LHCN-M2 (cell line): ENCODE results near the gene ELAC2. TPM values are rescaled to one million over a fixed set of nuclear protein-coding genes. Genes with fewer than 3 reads are reported as not detected.

ENCODE experiments used
- DNase-seq: peaks from one replicate; pipeline ENCODE4 v3.0.0-alpha.2; 2012; ENCODE audit warnings: low read depth
- total RNA-seq: library from RNA; depleted of rRNA; stranded (reverse); fragments of >200 nt; gene quantifications from 2 replicates; pipeline ENCODE4 v1.2.3, GENCODE V29; 2014

The ELAC2 gene
- total RNA-seq, 1 experiment from 2014 or later = 82.8 TPM

- no peak for DNase-seq
Measured at GRCh38 chr17:13024016-13024415, 6.2 kb upstream of the ELAC2 start.

GRCh38 chr17:13016881-13017654 is 759 bp downstream of the ELAC2 start:
- DNase-seq = peak; percentile 29

- no peak for DNase-seq
Measured at GRCh38 chr17:13014801-13015200, 3.0 kb downstream of the ELAC2 start.

GRCh38 chr17:13010959-13011358 is 6.9 kb downstream of the ELAC2 start:
- no peak for DNase-seq

- DNase-seq = no peak
Measured at GRCh38 chr17:13008461-13008860, 9.4 kb downstream of the ELAC2 start.

- DNase-seq = no peak
Measured at GRCh38 chr17:13005530-13005929, 12.3 kb downstream of the ELAC2 start.

GRCh38 chr17:13004336-13004735 is 13.5 kb downstream of the ELAC2 start:
- DNase-seq = no peak

GRCh38 chr17:13003927-13004326 is 13.9 kb downstream of the ELAC2 start:
- no peak for DNase-seq

GRCh38 chr17:13003454-13003851 is 14.4 kb downstream of the ELAC2 start:
- no peak for DNase-seq

- peak; percentile 68 for DNase-seq
Measured at GRCh38 chr17:13002761-13003453, 14.9 kb downstream of the ELAC2 start.

- no peak for DNase-seq
Measured at GRCh38 chr17:13001991-13002615, 15.7 kb downstream of the ELAC2 start.

- DNase-seq = no peak
Measured at GRCh38 chr17:13000561-13000960, 17.3 kb downstream of the ELAC2 start.

GRCh38 chr17:12998874-12999273 is 19.0 kb downstream of the ELAC2 start:
- no peak for DNase-seq

- no peak for DNase-seq
Measured at GRCh38 chr17:12998461-12998860, 19.4 kb downstream of the ELAC2 start.

- no peak for DNase-seq
Measured at GRCh38 chr17:12996941-12997340, 20.9 kb downstream of the ELAC2 start.

- no peak for DNase-seq
Measured at GRCh38 chr17:12996357-12996756, 21.5 kb downstream of the ELAC2 start.

- DNase-seq = no peak
Measured at GRCh38 chr17:12995896-12996295, 21.9 kb downstream of the ELAC2 start.

- DNase-seq = no peak
Measured at GRCh38 chr17:12995106-12995895, 22.5 kb downstream of the ELAC2 start.

GRCh38 chr17:12994341-12995074 is 23.3 kb downstream of the ELAC2 start:
- DNase-seq = no peak

GRCh38 chr17:12993631-12994030 is 24.2 kb downstream of the ELAC2 start:
- no peak for DNase-seq

- DNase-seq = no peak
Measured at GRCh38 chr17:12992676-12993075, 25.2 kb downstream of the ELAC2 start.
